Right lobe of liver (tissue), 4 donors: ENCODE data around the gene EED.

ENCODE experiments used
- POLR2A ChIP-seq: fragments of 450-650 bp; IDR thresholded peaks from one replicate; pipeline ENCODE4 v1.6.1; 2017; ENCODE audit warnings: antibody characterized with exemption, mild to moderate bottlenecking
- TF ChIP-seq, protein P1 (sequence below), 4 donors: fragments of 200-600 bp in 3 of 4; fragments of 450-650 bp in 1 of 4; IDR thresholded peaks; one replicate each; pipeline versions ENCODE4 v1.5.1 to v1.8.0; 2016 to 2022; ENCODE audit warnings: antibody characterized with exemption in 4 of 4, mild to moderate bottlenecking in 2 of 4
- donor health status: DM: no; HTN: no; CAD: no.
- donor health status: DM: no; HTN: no; CAD: no.
- donor health status: DM: no; HTN: yes; CAD: no.

DNA sequence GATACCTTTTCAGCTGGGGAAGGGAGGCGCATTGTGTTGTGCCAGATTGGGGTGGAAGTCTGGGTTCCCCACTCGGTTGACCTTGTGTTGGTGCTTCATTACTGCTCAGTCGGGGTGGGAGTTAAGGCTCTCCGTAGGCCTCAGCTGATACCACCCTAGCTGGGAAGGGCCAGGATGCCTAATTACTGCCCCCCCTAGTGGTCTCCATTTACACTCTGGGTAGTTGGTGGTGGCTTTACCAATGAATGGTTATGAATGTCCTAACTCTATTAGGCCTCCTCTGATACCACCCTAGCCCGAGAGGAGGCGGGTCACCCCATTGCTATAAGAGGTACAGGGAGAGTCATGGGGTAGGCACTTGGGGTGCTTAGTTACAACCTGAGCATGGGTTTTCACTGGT, 29.9 kb downstream of the EED start:
- TF ChIP-seq POLR2A, result no peak
- TF ChIP-seq, protein P1, sequence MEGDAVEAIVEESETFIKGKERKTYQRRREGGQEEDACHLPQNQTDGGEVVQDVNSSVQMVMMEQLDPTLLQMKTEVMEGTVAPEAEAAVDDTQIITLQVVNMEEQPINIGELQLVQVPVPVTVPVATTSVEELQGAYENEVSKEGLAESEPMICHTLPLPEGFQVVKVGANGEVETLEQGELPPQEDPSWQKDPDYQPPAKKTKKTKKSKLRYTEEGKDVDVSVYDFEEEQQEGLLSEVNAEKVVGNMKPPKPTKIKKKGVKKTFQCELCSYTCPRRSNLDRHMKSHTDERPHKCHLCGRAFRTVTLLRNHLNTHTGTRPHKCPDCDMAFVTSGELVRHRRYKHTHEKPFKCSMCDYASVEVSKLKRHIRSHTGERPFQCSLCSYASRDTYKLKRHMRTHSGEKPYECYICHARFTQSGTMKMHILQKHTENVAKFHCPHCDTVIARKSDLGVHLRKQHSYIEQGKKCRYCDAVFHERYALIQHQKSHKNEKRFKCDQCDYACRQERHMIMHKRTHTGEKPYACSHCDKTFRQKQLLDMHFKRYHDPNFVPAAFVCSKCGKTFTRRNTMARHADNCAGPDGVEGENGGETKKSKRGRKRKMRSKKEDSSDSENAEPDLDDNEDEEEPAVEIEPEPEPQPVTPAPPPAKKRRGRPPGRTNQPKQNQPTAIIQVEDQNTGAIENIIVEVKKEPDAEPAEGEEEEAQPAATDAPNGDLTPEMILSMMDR (IDR thresholded peaks at IDR 0.05), result peak in 1 of 4 donors; percentile 5
